Astrocyte (in vitro differentiated cells and primary cell): ENCODE data around the gene RAB36. TPM values are rescaled to one million over a fixed set of nuclear protein-coding genes. Genes with fewer than 3 reads are reported as not detected.

ENCODE experiments used
- DNase-seq: peaks from one replicate; pipeline ENCODE4 v3.0.0-alpha.2; 2010; ENCODE audit warnings: low read depth
- FAIRE-seq: peaks from 2 replicates; lab custom pipeline; 2011; peaks lifted over from hg19 to GRCh38; lab: Jason Lieb, UNC
- H2AFZ ChIP-seq: 2 replicates; pipeline ENCODE4 v1.6.0; 2012; ENCODE audit warnings: low read depth, low read length, inconsistent platforms
- H3K27ac ChIP-seq: 2 replicates; pipeline ENCODE4 v1.5.1; 2011; ENCODE audit warnings: low read depth, low read length, inconsistent platforms
- H3K27me3 ChIP-seq: 2 replicates; pipeline ENCODE4 v1.6.0; 2011; ENCODE audit warnings: low read length, inconsistent platforms; ENCODE audit not compliant: insufficient read depth
- H3K36me3 ChIP-seq: 2 replicates; pipeline ENCODE4 v1.5.1; 2011; ENCODE audit warnings: low read length, inconsistent platforms; ENCODE audit not compliant: insufficient read depth
- H3K4me1 ChIP-seq: 2 replicates; pipeline ENCODE4 v1.5.1; 2011; ENCODE audit warnings: low read length, inconsistent platforms; ENCODE audit not compliant: insufficient read depth
- H3K4me2 ChIP-seq: 2 replicates; pipeline ENCODE4 v1.6.0; 2012; ENCODE audit warnings: low read length, inconsistent platforms
- H3K4me3 ChIP-seq: 2 replicates; pipeline ENCODE4 v1.5.1; 2011; ENCODE audit warnings: low read depth, mild to moderate bottlenecking, low read length, inconsistent platforms; ENCODE audit not compliant: insufficient read depth
- H3K79me2 ChIP-seq: 2 replicates; pipeline ENCODE4 v1.6.0; 2012; ENCODE audit warnings: mild to moderate bottlenecking, low read length, inconsistent platforms; ENCODE audit not compliant: insufficient read depth
- H3K9ac ChIP-seq: 2 replicates; pipeline ENCODE4 v1.6.0; 2012; ENCODE audit warnings: mild to moderate bottlenecking, low read length, inconsistent platforms
- H3K9me3 ChIP-seq: 2 replicates; pipeline ENCODE4 v1.5.1; 2012; ENCODE audit warnings: low read depth, mild to moderate bottlenecking, low read length, inconsistent platforms; ENCODE audit not compliant: insufficient read depth
- H4K20me1 ChIP-seq: 2 replicates; pipeline ENCODE4 v1.6.0; 2012; ENCODE audit warnings: low read length, inconsistent platforms; ENCODE audit not compliant: insufficient read depth
- H3K27ac Mint-ChIP-seq: one replicate; pipeline ENCODE4 v1.8.0; 2021; ENCODE audit warnings: mild to moderate bottlenecking, mixed read lengths; ENCODE audit not compliant: unreplicated experiment
- H3K27me3 Mint-ChIP-seq: one replicate; pipeline ENCODE4 v1.8.0; 2021; ENCODE audit warnings: low read depth, mixed read lengths; ENCODE audit not compliant: unreplicated experiment
- H3K36me3 Mint-ChIP-seq: one replicate; pipeline ENCODE4 v1.8.0; 2021; ENCODE audit warnings: low read depth, mixed read lengths; ENCODE audit not compliant: unreplicated experiment
- H3K4me1 Mint-ChIP-seq: one replicate; pipeline ENCODE4 v1.8.0; 2021; ENCODE audit warnings: low read depth, mixed read lengths; ENCODE audit not compliant: unreplicated experiment
- H3K4me3 Mint-ChIP-seq: one replicate; pipeline ENCODE4 v1.8.0; 2021; ENCODE audit warnings: mild to moderate bottlenecking, moderate library complexity, mixed read lengths; ENCODE audit not compliant: unreplicated experiment
- H3K9me3 Mint-ChIP-seq: one replicate; pipeline ENCODE4 v1.8.0; 2021; ENCODE audit warnings: mild to moderate bottlenecking, mixed read lengths; ENCODE audit not compliant: unreplicated experiment
- EZH2 ChIP-seq: IDR thresholded peaks from 2 replicates; pipeline ENCODE4 v1.6.1; 2012; ENCODE audit warnings: mild to moderate bottlenecking, low read length, inconsistent platforms; ENCODE audit not compliant: insufficient read depth
- total RNA-seq: library from RNA; stranded (reverse); gene quantifications from 2 replicates; pipeline ENCODE4 v1.2.1, GENCODE V29; 2021
- TF ChIP-seq, protein P1 (sequence below): IDR thresholded peaks from 2 replicates; pipeline ENCODE4 v1.5.1; 2011; ENCODE audit warnings: low read depth, mild to moderate bottlenecking, inconsistent platforms, low read length, moderate library complexity; ENCODE audit not compliant: insufficient read depth

RAB36 gene
- total RNA-seq, 1 donor from 2014 or later = 5.2 TPM

DNA sequence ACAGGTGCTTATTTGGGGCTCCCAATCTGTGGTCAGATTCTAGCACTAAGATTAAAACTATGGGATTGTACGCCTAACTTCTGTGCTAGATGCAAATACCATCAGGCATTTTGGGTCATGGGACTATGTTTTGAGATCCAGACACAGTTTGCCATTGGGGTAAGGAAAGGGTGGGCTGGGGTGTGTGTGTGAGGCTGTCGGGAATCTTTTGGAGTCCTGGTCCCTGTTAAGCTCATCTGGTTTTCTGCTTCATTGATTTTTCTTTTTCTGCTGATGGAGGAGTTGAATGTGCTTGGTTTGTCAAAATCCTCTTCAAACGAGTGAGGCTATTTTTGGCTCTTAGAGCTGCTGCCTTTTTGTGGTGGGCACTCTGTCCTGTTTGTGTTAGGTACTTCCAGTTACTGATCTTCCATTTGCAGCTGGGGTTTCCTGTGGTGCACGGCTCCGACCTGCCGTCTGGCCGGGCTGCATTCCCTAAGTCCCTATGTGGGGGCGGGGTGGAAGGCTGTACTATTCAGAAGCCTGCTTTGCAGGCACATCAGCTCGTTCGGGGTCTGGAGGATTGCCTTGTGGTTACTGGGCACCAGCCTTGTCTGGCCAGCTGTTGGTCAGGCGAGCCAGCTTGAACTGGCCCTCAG, 37.9 kb downstream of the RAB36 start:
- Histone ChIP-seq H3K79me2 (peaks cover 69% of the 10 kb centered on the region), H3K36me3 (no peaks in the 10 kb centered on the region), H4K20me1 (peaks cover 68% of the 10 kb centered on the region), H3K4me2 (peak overlapping the region; percentile 86), H3K4me1 (peaks cover 46% of the 10 kb centered on the region), H3K27ac (no peak overlapping the region), H3K9me3 (no peaks in the 10 kb centered on the region), H3K4me3 (peak overlapping the region; percentile 68), H3K9ac (peak overlapping the region; percentile 20), H2AFZ (no peak overlapping the region), H3K27me3 (no peaks in the 10 kb centered on the region)
- Mint-ChIP-seq H3K27ac (peak overlapping the region; percentile 72), H3K9me3 (no peaks in the 10 kb centered on the region), H3K4me3 (peak overlapping the region; percentile 83), H3K4me1 (peaks cover 27% of the 10 kb centered on the region), H3K27me3 (no peaks in the 10 kb centered on the region), H3K36me3 (peaks cover 14% of the 10 kb centered on the region)
- FAIRE-seq (no peak), DNase-seq (peak; percentile 63)
- TF ChIP-seq, protein P1, sequence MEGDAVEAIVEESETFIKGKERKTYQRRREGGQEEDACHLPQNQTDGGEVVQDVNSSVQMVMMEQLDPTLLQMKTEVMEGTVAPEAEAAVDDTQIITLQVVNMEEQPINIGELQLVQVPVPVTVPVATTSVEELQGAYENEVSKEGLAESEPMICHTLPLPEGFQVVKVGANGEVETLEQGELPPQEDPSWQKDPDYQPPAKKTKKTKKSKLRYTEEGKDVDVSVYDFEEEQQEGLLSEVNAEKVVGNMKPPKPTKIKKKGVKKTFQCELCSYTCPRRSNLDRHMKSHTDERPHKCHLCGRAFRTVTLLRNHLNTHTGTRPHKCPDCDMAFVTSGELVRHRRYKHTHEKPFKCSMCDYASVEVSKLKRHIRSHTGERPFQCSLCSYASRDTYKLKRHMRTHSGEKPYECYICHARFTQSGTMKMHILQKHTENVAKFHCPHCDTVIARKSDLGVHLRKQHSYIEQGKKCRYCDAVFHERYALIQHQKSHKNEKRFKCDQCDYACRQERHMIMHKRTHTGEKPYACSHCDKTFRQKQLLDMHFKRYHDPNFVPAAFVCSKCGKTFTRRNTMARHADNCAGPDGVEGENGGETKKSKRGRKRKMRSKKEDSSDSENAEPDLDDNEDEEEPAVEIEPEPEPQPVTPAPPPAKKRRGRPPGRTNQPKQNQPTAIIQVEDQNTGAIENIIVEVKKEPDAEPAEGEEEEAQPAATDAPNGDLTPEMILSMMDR = no peak
- TF ChIP-seq EZH2 = no peak

DNA sequence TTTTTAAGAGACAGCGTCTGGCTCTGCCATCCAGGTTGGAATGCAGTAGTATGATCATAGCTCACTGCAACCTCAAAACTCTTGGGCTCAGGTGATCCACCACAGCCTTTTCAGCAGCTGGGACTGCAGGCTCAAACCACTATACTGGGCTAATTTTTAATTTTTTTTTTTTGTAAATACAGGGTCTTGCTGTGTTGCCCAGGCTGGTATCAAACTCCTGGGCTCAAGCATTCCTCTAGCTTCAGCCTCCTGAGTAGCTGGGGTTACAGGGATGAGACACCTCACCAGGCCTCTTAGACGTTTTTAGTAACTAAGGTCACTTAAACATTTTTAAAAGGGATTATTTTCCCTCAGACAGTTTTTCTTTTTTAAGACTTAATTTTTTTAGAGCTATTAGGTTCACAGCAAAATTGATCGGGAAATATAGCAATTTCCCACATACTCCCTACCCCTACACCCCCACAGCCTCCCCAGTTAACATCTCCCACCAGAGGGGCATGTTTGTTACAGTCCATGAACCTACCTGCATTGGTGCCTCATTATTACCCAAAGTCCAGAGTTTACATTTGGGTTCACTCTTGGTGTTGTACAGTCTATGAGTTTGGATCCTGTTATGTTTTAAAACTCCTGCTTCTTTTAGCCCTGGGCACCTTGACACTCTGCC, 39.0 kb downstream of the RAB36 start:
- H3K4me3 ChIP-seq = no peak overlapping the region
- Mint-ChIP-seq H3K4me3 (peak overlapping the region; percentile 83), H3K4me1 (peaks cover 27% of the 10 kb centered on the region), H3K9me3 (no peaks in the 10 kb centered on the region), H3K36me3 (peaks cover 14% of the 10 kb centered on the region), H3K27ac (no peak overlapping the region), H3K27me3 (no peaks in the 10 kb centered on the region)
- no peak overlapping the region for H3K27ac ChIP-seq
- H3K27me3 ChIP-seq = no peaks in the 10 kb centered on the region
- DNase-seq (no peak), FAIRE-seq (no peak)
- TF ChIP-seq, protein P1 = no peak
- H3K79me2 ChIP-seq = peaks cover 78% of the 10 kb centered on the region
- H4K20me1 ChIP-seq = peaks cover 79% of the 10 kb centered on the region
- no peaks in the 10 kb centered on the region for H3K36me3 ChIP-seq
- H3K4me2 ChIP-seq = peak overlapping the region; percentile 86
- peaks cover 42% of the 10 kb centered on the region for H3K4me1 ChIP-seq
- no peaks in the 10 kb centered on the region for H3K9me3 ChIP-seq
- no peak overlapping the region for H2AFZ ChIP-seq
- H3K9ac ChIP-seq = no peak overlapping the region

DNA sequence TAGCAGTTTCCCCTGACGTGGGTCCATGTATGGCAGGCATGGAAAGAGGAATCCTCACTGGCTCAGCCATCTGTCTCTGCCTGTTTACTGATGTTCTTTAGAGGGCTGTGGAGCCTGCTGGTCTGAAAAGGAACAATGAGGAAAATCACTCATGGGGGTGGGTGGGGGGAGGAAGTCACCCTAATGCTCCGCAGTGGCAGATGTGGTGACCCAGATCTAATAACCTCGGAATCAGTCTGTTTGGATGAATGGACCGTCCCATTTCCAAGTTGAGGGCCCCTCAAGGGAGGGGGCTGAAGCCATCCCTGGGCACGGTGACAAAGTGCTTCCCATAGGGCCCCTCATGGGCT, 39.5 kb downstream of the RAB36 start:
- no peak overlapping the region for H3K27ac Mint-ChIP-seq
- Histone ChIP-seq H3K9me3 (no peaks in the 10 kb centered on the region), H3K9ac (no peak overlapping the region), H2AFZ (no peak overlapping the region), H4K20me1 (peaks cover 83% of the 10 kb centered on the region), H3K4me2 (no peak overlapping the region), H3K4me3 (no peak overlapping the region), H3K79me2 (peaks cover 82% of the 10 kb centered on the region), H3K36me3 (no peaks in the 10 kb centered on the region), H3K27ac (no peak overlapping the region), H3K4me1 (peaks cover 38% of the 10 kb centered on the region), H3K27me3 (no peaks in the 10 kb centered on the region)
- peak overlapping the region; percentile 6 for H3K4me3 Mint-ChIP-seq
- H3K4me1 Mint-ChIP-seq = peaks cover 27% of the 10 kb centered on the region
- H3K27me3 Mint-ChIP-seq = no peaks in the 10 kb centered on the region
- peaks cover 14% of the 10 kb centered on the region for H3K36me3 Mint-ChIP-seq
- H3K9me3 Mint-ChIP-seq = no peaks in the 10 kb centered on the region
- FAIRE-seq = no peak
- TF ChIP-seq EZH2 = no peak
- TF ChIP-seq, protein P1 = no peak
- DNase-seq = no peak
